Adrenal gland (tissue), 12 donors: ENCODE measurements around the gene ARMS2. TPM values are rescaled to one million over a fixed set of nuclear protein-coding genes. Genes with fewer than 3 reads are reported as not detected.

Experiments
- DNase-seq, 7 donors: peaks; one replicate each; pipeline ENCODE4 v3.0.0-alpha.2; 2019 to 2020
- H3K27ac ChIP-seq, 5 donors: fragments of 200-600 bp; sonication (generic) in 4 of 5; 1 replicate in 3 of 5; 2 replicates in 2 of 5; pipeline versions ENCODE4 v1.5.1 to v1.8.0; 2016 to 2020; ENCODE audit warnings: mild to moderate bottlenecking in 1 of 5
- H3K27me3 ChIP-seq: fragments of 200-600 bp; 2 replicates; pipeline ENCODE4 v1.8.0; 2021
- H3K36me3 ChIP-seq, 2 donors: fragments of 200-600 bp; replicated peaks in 1 of 2; 1 replicate in 1 of 2; 2 replicates in 1 of 2; pipeline versions ENCODE4 v1.5.1 to v1.8.0; 2018 to 2022
- H3K4me1 ChIP-seq, 2 donors: fragments of 200-600 bp; replicated peaks in 1 of 2; 1 replicate in 1 of 2; 2 replicates in 1 of 2; pipeline versions ENCODE4 v1.5.1 to v1.8.0; 2018 to 2021
- H3K4me3 ChIP-seq, 4 donors: fragments of 200-600 bp; sonication (generic) in 3 of 4; one replicate each; pipeline ENCODE4 v1.5.1; 2016 to 2018
- H3K9me3 ChIP-seq, 3 donors: fragments of 200-600 bp; sonication (generic) in 1 of 3; replicated peaks in 1 of 3; 1 replicate in 2 of 3; 2 replicates in 1 of 3; pipeline versions ENCODE4 v1.5.1 to v1.8.0; 2016 to 2021
- POLR2A ChIP-seq, 2 donors: fragments of 450-650 bp; IDR thresholded peaks; one replicate each; pipeline ENCODE4 v1.6.1; 2017; ENCODE audit warnings: antibody characterized with exemption in 2 of 2, mild to moderate bottlenecking in 2 of 2, moderate library complexity in 1 of 2
- WGBS, 4 donors: extraction: QIAGEN DNeasy Blood & Tissue Kit in 2 of 4; methylation state at CpG; one replicate each; pipeline versions ENCODE4 v1.1.5 to v1.1.7; 2013 to 2017; 5-methylcytosine and 5-hydroxymethylcytosine counted together
- intact Hi-C, 2 donors: fragments of 100-400 bp; cut with DNase I; formaldehyde crosslinking; loops; one replicate each; pipeline versions ENCODE4 v1.14.1 to v1.15.0; 2022 to 2023
- polyA plus RNA-seq, 3 donors: library from polyadenylated mRNA; stranded (reverse); fragments of 200-250 nt in 2 of 3; fragments of 350-450 nt in 1 of 3; fragmentation: Illumina TruSeq in 1 of 3; extraction: RNeasy Lipid Tissue Mini Kit (QIAGEN cat#74804) in 1 of 3; gene quantifications; one replicate each; pipeline ENCODE4 v1.2.3, GENCODE V29; 2013 to 2014
- total RNA-seq, 9 donors: library from RNA; depleted of rRNA in 4 of 9; stranded (reverse); fragments of >200 nt in 4 of 9; fragments of 120-200 nt in 1 of 9; fragmentation: NEBNext Ultra II Directional in 1 of 9; extraction: Animal tissue kit (Norgen Biotek cat#: 25700) in 1 of 9; gene quantifications; one replicate each; pipeline versions ENCODE4 v1.1.0 to v1.2.4, GENCODE V29; 2013 to 2023
- TF ChIP-seq, protein P1 (sequence below), 6 experiments: fragments of 450-650 bp in 4 of 6; fragments of 200-600 bp in 2 of 6; sonication (generic) in 1 of 6; IDR thresholded peaks; 1 replicate in 5 of 6; 2 replicates in 1 of 6; pipeline versions ENCODE4 v1.5.1 to v1.8.0; 2016 to 2021; ENCODE audit warnings: antibody characterized with exemption in 6 of 6, mild to moderate bottlenecking in 2 of 6, moderate library complexity in 1 of 6
- donor health status: healthy with polysubstance abuse.
- donor health status: Bipolar disorder and iron deficiency.
- donor health status: DM: yes; HTN: yes; CAD: no.
- donor health status: DM: no; HTN: no; CAD: no.
- donor health status: DM: no; HTN: no; CAD: no.
- donor health status: DM: yes; HTN: yes; CAD: no.

Gene ARMS2
- total and polyA plus RNA-seq, 12 donors = 0.13 TPM; not detected in 11

DNA sequence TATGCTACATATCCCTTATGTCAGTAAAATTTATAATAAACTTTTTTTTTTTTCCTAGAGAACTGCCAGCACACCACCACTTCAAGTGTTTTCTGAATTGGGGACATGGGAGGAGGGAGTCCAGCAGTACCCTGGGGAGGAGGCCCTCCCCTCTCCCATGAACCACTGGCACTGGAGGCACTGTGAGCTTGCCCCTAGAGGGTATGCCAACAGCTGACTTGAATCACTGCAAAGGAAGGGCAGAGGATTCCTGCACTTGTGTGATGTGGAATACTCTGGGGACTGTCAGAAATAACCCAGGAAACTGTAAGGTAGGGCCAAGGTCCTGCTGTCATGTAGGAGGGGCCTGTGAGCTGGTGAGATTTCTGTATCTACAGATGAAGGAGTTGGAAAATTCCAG is 8.5 kb upstream of the ARMS2 start:
- no peak overlapping the region for H3K27ac ChIP-seq
- intact Hi-C loops = no loop called here
- TF ChIP-seq, protein P1, sequence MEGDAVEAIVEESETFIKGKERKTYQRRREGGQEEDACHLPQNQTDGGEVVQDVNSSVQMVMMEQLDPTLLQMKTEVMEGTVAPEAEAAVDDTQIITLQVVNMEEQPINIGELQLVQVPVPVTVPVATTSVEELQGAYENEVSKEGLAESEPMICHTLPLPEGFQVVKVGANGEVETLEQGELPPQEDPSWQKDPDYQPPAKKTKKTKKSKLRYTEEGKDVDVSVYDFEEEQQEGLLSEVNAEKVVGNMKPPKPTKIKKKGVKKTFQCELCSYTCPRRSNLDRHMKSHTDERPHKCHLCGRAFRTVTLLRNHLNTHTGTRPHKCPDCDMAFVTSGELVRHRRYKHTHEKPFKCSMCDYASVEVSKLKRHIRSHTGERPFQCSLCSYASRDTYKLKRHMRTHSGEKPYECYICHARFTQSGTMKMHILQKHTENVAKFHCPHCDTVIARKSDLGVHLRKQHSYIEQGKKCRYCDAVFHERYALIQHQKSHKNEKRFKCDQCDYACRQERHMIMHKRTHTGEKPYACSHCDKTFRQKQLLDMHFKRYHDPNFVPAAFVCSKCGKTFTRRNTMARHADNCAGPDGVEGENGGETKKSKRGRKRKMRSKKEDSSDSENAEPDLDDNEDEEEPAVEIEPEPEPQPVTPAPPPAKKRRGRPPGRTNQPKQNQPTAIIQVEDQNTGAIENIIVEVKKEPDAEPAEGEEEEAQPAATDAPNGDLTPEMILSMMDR (IDR thresholded peaks at IDR 0.05) = no peak
- TF ChIP-seq POLR2A (IDR thresholded peaks at IDR 0.05) = no peak
- no peaks in the 10 kb centered on the region for H3K36me3 ChIP-seq
- no peak overlapping the region for H3K4me3 ChIP-seq
- DNase-seq = no peak
- H3K27me3 ChIP-seq = no peaks in the 10 kb centered on the region
- no peaks in the 10 kb centered on the region for H3K4me1 ChIP-seq
- H3K9me3 ChIP-seq = no peaks in the 10 kb centered on the region

GRCh38 chr10:122446668-122447423 is 7.6 kb upstream of the ARMS2 start:
- 74 to 82% (median 78%) methylated on average over 2 of the region's 2 CpGs for WGBS, 4 donors

DNA sequence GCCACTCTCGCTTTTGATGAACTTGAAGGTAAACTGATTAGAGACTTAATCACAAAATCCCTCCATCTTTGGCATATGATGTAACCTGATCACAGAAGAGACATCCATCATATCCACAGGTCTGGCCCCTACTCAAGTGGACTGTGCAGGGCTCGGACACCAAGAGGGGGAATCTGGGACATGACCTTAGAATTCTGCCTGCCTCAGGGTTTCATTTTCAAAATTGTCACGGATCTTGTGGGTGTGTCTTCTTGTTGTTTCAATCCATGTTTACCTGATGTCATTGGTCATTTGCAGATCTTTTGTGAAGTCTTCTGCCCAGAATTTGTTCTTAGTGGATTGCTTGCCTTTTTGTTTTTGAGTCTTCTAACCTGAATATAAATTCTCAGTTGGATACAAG is 5.9 kb upstream of the ARMS2 start:
- intact Hi-C loops = no loop called here
- whole genome bisulfite sequencing, 4 donors = 75 to 85% (median 79%) methylated on average over 3 of the region's 3 CpGs
- DNase-seq = no peak
- Histone ChIP-seq H3K27me3 (no peaks in the 10 kb centered on the region), H3K4me3 (no peak overlapping the region), H3K9me3 (no peaks in the 10 kb centered on the region), H3K4me1 (no peaks in the 10 kb centered on the region), H3K36me3 (no peaks in the 10 kb centered on the region), H3K27ac (no peak overlapping the region)
- no peak for TF ChIP-seq POLR2A (IDR thresholded peaks at IDR 0.05)
- TF ChIP-seq, protein P1 (IDR thresholded peaks at IDR 0.05) = no peak

More at GRCh38 chr10:122446668-122447423, 7.6 kb upstream of the ARMS2 start:
- Histone ChIP-seq H3K36me3 (no peaks in the 10 kb centered on the region), H3K27me3 (no peaks in the 10 kb centered on the region), H3K9me3 (no peaks in the 10 kb centered on the region), H3K4me3 (no peak overlapping the region), H3K27ac (no peak overlapping the region), H3K4me1 (no peaks in the 10 kb centered on the region)
- TF ChIP-seq, protein P1 (IDR thresholded peaks at IDR 0.05) = no peak
- no peak for DNase-seq
- intact Hi-C loops = no loop called here

DNA sequence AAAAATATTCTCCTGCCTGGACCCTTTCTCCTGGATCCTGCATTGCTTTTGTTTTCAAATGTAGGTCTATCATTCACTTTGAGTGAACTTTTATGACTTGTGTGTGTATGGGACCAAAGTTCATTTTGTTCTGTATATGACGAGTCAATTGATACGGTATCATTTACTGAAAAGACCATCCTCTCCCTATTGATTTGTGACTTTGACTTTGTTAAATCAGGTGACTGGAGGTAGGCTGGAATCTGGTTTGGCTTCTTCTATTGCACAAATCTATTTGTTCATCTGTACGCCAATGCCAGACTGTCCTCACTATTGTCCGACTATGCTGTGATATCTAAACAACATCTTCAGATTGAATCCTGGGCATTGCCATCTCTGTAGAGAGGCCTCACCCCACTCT is 5.3 kb upstream of the ARMS2 start:
- TF ChIP-seq, protein P1 (IDR thresholded peaks at IDR 0.05) = no peak
- TF ChIP-seq POLR2A (IDR thresholded peaks at IDR 0.05) = no peak
- Histone ChIP-seq H3K27me3 (no peaks in the 10 kb centered on the region), H3K27ac (no peak overlapping the region), H3K4me1 (no peaks in the 10 kb centered on the region), H3K4me3 (no peak overlapping the region), H3K36me3 (no peaks in the 10 kb centered on the region), H3K9me3 (no peaks in the 10 kb centered on the region)
- intact Hi-C loops = no loop called here
- WGBS, 4 donors = 83 to 96% (median 95%) methylated on average over 4 of the region's 4 CpGs
- DNase-seq = no peak
